ENCODE data around the gene LRBA.

The LRBA gene

DNA sequence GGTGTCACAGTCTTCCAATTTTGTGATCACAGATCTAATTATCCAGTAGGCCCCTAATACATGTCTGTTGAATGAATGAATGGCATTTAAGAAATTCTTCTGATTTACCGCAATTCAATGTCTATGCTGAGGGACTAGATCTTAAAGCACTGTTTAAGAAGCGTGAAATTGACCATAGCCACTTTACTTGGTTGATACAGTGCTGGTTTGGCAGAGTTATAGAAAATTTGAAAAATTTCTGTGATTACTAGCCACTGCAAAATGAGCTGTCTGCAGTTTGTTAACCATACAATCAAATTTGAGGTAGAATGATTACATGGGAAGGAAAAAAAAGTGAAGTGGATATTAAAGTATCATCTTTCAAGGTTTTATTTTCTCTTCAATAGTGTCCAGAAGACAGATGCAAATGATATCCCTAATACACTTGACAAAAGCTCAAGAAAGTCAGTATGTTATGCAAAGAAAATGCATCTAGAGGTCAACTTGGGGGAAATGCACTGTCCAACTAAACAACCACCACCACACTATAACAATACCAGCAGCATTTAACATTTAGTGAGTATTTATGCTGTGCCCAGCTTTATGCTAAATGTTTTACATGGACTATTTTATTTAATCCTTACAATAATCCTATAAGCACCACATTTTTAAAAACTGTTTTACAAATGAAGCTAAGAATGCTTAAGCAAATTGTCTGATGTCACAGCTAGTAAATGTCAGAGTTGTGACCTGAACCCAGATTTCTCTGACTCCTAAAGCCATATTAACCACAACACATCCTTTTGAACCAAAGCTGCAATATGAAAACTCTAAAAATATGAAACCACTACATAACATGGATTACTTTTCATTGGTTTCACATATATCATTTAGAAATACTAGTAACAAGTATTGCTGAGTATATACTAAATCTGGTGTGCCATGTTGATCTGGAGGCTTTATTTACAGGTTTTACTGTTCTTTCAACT, 651.1 kb downstream of the LRBA start:
- DNase-seq (ENCODE audit: low spot score) = no peak

DNA sequence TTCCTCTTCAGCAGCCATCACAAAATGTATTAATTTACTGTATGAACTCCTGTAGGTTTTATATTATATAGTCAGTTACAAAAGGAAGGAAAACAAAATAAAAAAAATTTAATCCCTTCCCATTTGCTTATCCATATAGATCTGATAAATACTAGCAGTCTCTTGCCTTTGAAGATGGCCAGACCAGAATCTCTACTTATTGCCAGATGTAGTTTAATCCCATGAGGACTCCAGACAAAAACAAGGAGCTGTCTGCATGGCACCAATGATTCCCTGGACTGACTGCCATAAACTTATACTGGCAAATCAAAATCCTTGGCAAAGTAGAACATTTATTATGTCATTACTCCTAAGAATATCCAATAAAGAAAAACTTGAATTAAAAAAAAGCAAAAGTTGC, 656.4 kb downstream of the LRBA start:
- no peak for DNase-seq (ENCODE audit: low spot score)

DNA sequence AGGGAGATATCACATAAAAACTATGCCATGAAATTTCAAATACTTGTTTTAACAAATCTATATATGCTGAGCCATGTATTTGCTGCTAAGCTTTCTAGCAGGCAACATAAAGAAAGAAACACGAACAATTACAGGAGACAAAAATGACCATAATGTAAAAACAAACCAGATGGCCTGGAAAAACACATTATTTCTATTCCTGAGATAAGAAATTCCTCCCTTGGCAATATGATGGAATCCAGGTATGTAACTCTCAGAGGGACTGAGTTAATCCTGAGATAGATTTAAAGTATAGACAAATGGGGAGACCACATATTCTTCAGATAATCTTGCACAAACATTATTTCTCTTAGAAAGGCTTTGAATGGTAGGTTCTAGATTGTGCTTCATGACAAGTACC, 657.3 kb downstream of the LRBA start:
- no peak for DNase-seq (ENCODE audit: low spot score)

DNA sequence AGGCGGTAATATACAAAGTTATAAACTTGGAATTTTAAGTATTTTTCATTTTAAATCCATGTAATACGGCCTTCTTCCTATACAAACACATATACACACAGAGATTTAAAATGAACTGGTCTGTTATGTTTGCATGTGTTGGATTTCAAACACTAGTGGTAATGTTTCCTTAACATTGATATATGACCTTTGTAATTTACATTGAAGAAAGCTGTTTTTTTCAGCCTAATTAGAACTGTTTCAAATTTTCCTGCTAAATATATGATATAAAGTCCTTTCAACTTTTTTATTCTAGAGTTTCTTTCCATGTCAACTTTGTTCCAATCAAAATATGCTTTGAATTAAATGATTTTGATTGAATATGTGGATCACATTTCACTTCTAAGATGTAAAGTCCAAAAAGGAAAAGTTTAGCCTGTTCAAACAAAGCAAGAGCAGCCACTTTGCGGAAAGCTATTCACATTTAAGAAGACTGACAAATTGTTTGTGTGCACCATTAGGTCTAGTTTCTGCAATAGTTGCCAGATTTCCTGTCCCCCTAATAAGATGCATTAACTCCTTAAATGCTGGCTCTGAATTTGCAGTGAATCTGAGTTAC, 659.1 kb downstream of the LRBA start:
- DNase-seq (ENCODE audit: low spot score) = no peak

DNA sequence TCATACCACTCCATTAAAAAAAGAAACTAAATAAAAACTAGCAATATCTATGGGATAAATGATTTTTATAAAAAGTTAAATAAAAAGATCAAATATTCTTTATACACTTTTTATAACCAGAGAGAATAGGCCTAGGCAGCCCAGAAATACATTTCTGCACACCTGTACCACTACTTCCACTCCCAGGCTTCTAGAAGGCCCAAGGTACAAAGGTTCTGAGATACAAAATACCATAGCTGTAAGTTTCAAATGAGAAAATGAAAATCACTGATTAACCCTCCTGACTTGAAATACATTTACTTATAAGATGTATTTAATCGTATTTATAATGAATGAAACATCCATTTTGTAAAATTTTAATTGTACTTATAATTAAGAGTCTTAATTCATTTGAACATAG, 659.7 kb downstream of the LRBA start:
- DNase-seq (ENCODE audit: low spot score) = no peak

DNA sequence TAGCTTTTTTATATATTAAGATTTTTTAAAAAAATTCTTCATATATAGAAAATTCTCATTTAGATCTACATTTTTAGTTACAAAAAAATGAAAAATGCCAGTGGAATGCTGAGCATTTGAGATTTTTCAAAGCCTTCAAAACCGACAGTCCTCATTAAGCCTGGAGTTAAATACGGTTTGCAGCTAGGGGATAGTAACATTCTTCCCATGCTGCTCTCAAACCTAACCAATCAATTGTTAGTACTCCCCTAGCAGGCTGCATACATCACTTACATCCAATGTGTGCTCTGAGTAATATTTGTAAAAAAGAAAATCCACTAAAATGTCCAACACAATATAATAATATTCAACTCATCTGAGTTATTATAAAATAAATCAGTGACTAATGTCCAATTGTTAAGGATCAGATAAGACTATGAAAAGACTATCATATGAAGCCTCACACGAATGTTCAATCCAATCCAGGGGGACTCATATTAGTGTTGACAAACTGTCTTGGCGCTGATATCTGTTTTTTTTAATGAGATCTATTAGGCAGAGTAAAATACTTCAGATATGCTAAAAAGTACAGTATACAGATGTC, 660.8 kb downstream of the LRBA start:
- no peak for DNase-seq (ENCODE audit: low spot score)

DNA sequence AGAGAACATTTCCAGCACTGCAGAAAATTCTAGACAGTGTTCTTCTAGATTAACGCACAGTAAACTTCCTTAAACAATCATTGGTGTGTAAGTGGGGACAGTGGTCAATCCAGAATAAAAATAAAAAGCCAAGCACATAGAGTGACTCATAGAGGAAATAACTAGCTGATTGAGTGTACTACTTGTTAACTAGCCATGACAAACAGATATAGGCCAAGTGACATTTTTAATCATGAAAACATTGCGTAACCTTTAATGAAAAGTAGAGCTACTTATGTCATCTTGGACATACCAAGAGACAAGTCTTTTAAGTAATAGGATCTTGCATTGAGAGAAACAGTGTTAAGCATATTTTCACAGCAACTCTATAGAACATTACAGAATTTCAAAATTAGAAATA, 667.0 kb downstream of the LRBA start:
- DNase-seq (ENCODE audit: low spot score) = no peak

DNA sequence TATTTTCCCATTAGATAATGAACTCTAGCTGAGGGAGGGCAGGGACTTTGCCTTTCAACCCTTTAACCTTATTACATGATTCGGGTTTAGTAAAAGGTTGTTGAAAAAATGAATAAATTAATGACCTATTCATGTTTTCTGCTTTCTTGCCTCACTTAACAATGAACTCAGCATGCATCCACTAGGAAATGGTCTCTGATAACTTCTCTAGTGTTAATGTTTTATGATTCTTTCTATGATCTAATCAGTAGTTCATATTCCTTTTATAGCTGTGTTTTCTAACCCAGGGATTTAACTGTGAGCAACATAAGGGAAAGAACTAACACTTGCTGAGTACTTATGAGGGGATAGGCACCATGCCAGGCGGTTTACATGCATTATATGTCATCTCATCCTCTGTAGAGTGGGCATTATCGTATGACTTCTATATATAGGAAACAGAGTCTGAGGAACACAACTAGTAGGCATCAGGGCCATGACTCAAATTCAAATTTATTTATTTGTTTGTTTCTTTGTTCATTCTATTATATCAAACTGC, 669.8 kb downstream of the LRBA start:
- no peak for DNase-seq (ENCODE audit: low spot score)

DNA sequence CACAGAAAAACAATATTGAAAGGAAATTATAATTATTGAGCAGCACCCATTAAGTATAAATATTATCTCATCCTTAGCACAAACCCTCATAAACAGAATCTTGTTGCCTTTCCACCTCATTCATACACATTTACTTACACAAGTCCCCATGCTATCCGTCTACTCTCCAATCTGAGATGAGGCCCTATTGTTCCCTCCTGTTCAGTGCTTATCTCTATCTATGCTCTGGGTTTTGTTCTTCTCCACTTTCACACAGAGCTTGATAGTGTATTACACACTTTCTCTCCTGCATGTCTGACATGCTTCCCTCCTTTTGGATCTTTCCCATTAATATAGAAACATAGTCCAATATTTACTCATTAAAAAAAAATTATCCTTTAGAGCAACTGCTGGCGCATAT, 671.3 kb downstream of the LRBA start:
- DNase-seq (ENCODE audit: low spot score) = no peak

DNA sequence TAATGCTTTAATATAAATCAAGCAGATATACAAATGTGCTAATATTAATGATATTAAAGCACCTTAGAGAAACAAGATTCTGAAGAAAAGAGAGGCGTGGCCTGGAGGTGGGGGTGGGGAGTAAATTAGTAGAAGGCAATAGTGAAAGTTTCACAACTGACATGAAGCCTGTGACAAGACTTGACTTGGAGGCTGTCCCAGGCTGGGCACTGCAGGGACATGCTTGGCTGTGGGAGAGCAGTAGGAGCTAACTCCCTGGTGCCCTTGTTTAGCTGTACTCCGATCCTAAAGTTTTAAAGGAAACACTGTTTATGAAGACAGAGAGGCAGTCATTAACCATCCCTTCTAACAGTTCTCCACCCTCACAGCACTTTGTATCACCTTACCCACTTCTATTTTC, 672.1 kb downstream of the LRBA start:
- no peak for DNase-seq (ENCODE audit: low spot score)

DNA sequence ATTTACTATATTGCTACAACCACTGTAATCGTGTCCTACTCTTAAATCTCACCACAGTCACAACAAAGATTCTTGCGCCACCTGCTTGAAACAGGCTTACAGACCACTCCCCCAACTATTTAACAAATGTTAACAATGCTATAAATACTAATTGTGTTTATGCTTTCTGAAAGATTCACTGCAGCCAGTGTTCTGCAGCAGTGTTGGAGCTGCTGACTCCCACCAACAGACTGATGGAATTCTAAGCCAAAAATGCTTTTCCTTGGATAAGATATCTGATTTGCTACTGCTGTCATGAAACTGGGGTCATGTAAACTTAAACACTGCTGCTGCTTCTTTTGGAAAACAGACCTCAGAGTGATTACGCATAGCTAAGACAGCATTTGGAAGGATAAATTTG, 677.4 kb downstream of the LRBA start:
- DNase-seq (ENCODE audit: low spot score) = no peak

DNA sequence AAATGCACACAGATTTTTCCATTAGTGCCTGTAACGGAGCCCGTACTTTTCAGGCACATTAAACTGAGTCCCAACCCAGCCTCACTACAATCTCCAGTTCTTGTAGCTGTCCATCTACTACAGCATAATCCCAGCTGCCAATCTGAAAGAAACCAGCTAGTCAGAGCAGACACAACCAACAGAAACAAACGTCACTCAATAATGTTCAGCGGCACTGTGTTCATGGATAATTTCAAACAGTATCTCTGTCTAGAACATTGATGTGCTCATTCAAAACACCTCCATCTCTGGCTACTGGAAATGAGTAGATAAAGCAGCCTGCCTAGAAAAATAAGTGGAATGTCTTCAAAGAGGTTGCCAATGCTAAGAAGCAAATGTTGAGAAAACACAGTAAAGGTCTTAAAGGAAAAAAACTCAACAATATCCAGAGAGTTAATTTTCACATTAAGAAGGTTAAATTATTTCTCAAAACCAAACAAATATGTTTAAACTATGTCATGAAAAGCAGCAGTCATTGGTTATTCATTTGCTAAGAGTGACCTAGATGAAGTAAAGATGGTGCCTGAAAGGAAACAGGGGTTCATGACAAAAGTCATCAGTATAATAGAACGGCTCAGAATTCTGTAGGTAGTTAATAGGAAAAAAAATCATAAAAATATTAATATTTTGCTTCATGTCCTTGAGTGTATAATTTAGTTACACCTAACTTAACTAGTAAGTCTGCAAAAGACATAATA, 678.2 kb downstream of the LRBA start:
- no peak for DNase-seq (ENCODE audit: low spot score)

DNA sequence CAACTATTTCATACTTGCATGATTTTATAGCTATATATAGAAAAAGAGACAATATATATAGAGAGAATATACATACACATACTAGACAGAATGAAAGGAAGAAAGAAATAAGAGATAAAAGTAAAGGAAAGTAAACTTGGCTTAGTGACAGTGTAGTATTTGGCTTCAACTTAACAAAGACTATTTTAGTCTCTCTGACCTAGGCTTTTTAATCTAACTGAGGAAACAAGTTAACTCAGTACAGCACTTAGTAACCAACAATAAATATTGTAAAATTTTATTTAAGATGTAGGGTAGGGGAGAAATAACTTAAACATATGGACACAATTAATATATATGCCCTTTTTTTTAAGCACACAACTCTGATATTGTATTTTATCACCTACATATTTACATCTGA, 682.1 kb downstream of the LRBA start:
- DNase-seq (ENCODE audit: low spot score) = no peak

DNA sequence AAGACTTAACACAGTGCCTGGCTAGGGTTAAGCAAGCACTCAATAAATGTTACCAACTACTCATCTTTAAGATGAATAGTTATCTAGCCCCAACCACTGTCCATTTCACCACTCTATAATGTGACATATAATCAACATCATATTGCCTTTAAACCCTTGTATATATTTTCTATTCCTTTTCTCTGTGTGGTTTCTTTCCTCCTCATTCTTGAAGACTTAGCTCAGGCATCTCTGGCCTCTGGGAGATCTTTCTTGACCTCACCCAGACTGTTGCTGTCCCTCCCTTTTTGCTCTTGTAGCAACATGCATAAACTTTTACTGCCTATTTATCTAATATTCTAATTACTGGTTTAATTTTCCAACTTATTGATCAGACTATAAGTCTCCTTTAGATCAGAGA, 683.0 kb downstream of the LRBA start:
- DNase-seq (ENCODE audit: low spot score) = no peak

DNA sequence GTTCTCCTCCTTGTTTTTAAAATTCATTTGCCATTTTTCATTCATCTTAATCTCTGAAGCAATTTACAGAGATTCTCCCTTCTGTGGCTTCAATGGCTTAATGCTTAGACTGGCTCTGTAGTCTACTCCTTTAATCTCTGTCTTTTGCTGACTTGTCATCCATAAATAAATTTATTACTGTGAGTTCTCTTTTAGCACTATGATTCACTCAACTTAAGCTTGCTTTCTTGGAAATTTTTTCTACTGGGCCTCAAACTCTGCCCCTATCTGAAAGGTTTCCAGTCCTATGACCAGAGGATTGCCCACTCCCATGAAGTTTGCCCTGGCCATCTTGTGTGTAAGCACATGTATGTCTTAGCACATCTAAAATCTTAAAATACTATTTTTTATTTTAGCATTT, 685.7 kb downstream of the LRBA start:
- no peak for DNase-seq (ENCODE audit: low spot score)

DNA sequence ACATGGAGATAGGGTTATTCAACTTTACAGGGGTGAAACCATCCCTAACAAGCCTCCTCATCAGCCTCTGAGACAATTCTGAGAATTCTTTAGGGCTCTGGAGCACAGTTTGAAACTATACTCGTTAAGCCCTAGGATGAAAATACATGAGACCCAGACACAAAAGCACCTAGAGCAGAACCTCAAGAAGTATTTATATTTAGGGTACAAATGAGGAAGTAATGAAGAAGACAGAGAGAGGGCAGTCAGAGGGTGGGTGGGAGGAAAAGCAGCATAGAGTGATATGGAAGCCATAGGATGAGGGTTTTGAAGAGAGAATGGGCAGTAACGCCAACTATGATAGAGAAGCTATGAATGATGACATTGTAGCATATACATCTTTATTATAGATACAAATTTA, 686.6 kb downstream of the LRBA start:
- DNase-seq (ENCODE audit: low spot score) = no peak

DNA sequence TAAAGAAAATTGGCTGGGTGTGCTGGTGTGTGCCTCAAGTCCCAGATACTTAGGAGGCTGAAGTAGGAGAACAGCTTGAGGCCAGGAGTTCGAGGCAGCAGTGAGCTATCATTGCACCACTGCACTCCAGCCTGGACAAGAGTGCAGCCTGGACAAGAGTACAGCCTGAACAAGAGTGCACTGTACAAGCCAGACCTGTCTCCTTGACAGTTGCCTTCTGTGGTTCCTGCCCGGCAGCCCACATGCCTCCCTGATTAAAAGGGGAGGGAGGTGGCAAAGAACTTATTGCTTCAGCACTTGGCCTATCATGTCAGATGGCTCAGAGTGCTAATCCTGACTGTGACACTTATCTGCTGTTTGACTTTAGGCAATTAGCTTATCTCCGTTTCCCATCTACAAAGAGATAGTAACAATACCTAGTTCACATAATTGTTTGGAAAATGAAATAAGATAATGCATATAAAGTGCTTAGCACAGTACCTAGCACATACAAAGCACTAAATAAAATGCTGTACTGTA, 687.8 kb downstream of the LRBA start:
- no peak for DNase-seq (ENCODE audit: low spot score)

DNA sequence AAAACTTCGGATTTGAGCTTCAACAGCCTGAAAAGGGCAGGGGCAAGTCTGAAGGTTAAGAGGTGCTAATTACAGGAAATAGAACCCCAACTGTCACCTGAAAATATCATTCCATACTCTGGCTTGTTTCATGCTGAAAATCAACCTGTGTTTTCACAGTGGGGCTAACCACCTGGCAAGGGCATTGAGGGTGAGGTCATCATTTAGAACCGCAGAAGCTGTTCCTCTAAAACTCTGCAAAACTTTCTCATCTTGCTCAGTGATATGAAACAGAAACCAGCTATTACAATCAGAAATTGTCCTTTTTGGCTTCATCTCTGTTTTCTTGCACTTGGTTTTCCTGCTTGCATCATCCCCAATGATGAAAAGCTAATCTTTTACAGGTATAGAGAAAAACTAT, 689.2 kb downstream of the LRBA start:
- no peak for DNase-seq (ENCODE audit: low spot score)

DNA sequence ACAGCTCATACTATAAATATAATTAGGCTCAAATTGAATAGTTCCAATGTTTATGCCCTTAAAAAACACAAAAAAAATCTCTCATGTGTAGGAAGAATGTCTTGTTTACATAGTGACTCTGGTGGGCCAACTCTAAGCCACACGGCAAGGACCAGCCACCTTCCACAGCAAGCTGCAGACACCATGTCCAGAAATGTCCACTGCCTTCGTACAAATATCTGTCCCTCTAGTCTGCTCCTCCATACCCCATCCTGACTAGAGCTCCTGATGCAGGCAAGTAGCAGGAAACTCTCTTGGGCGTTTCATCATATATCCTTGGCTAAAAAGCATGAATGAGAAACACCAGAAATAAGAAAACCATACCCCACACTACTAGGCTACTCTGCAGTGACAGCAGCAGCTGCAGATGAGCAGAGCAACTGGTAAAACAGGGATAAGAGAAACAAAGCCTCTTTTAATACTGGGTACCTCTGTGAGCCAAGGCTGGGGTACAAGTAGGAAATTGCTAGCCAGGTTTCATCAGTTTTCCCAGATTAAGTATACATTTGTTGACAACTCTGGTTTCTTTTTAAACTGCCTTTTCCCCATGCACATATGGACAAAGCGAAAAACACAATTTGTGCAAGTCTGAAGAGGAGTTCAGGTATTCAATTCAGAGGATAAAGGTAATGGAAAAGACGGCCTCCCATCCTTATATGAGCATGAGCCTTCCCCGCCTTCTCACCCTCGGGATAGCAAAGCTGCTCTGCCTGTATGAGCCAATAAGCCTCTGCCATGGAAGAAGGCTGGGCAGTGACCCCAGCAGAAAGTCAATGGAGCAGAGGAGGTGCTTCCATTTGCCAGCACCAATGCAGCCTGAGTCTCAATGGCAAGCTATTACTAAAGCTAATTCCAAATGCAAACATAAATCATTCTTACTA, 691.4 kb downstream of the LRBA start:
- no peak for DNase-seq (ENCODE audit: low spot score)

DNA sequence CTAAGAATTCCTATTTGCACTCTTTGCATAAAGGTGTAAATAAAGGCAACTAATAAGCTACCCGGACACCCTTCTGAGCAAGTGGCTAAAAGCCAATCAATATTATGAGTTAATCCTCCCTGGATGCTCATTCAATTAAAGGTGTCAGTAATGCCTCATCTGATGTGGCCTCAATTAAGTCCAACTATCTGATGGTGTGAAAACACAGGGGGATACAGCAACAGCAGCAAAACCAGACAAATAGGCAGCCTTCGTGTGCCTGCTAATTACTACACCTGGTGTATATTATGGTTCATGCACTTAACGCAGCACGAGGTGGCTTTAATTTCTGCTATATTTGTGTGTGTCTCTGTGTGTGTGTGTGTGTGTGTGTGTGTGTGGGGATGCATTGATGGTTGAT, 692.4 kb downstream of the LRBA start:
- no peak for DNase-seq (ENCODE audit: low spot score)

DNA sequence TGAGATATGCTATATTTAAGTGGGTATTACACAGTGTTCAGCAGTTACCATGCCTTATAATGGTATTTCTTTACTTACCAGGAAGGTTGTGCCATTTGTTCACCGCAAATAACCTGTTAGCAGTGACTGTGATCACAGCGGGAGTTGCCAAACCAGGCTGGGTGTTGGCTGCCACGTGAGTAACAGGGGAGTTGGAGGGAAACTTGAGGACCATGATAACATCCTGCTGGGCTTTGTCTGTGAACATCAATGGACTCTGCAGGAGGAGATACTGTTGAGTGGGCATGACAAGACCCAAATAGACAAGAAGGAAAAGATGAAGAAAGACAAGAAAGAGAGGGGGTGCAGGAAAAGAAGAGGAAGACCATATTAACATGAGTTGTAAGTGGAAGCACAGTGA, 694.0 kb downstream of the LRBA start:
- DNase-seq (ENCODE audit: low spot score) = no peak

Data from CD4-positive, alpha-beta T cell treated with Interleukin-6 at 100 ng/mL for 8 hours (primary cell).